A549 treated with Hydrocortisone at 1 μM for 4 hours (cell line): ENCODE measurements around the gene HIGD1B. TPM values are rescaled to one million over a fixed set of nuclear protein-coding genes. Genes with fewer than 3 reads are reported as not detected.

Experiments
- total RNA-seq: library from RNA; stranded (reverse); fragments of 200-300 nt; extraction: Qiagen RNA extraction; gene quantifications from 5 replicates; pipeline ENCODE4 v1.2.3, GENCODE V29; 2022

The HIGD1B gene
- not detected in 5 replicates for total RNA-seq

DNA sequence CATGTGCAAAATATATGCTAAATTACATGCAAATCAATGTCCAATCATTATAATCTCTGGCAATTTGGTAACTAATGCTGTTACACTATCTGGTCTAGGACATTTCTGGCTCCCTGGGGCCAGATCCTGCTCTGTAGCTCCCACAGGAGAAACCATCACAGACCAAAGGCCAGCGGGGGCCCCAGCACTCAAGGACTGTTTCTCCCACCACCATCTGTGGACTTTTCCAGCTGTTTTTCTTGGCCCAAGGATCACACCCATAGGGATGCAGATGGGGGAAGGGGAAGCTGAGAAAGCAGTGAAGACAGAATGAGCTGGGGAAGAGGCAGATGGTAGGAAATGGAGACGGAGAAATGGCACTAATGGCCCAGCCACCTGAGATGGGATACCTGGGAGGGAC lies at the start of gene HIGD1B:
Gene HIGD1B, plus strand, starts transcription at position 298 of the 400 bp plus-strand sequence. CDS start 270 bp downstream, outside the sequence.

DNA sequence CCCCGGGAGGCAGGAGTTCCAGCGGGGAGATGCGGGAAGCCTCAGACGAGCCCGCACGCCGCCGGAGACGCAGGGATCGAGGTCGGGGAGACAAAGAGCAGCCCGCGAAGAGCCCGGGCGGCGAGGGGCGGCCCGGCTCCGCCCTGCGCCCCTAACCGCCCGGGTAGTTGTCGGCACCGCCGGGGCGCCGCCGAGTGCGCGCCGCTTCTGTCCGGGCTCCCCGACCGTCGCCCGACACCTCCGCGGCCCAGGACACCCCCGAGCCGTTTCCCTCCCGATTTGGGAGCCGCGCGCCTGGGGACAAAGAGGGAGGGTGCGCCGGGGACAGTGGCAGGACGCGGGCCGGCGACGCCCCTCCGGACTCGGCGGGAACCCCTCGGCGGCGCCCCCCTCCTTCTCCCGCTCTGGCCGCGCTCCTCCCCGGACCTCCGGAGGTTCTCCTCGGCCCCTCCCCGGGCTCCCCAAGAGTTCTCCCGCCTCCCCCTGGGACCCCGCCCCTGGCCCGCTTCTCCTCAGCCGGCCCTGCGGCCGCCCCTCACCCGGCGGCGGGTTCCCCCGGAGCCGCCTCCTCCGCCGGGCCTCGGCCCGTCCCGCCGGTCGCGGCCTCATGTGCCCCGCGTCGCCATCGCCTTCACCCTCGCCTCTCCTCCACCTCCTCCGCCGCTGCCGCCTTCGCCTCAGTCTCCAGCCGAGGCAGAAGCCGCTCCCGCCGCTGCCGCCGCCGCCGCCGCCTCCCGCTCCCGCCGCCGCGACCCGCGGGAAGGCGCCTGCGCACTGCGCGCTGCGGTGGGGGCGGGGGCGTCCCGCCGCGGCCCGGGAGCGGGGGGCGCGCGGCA lies 17.9 kb upstream of the HIGD1B start, which contains the start of gene GJC1:
Gene GJC1, minus strand, starts transcription at position 765 of the 836 bp plus-strand sequence. CDS start 24,470 bp downstream, outside the sequence.

DNA sequence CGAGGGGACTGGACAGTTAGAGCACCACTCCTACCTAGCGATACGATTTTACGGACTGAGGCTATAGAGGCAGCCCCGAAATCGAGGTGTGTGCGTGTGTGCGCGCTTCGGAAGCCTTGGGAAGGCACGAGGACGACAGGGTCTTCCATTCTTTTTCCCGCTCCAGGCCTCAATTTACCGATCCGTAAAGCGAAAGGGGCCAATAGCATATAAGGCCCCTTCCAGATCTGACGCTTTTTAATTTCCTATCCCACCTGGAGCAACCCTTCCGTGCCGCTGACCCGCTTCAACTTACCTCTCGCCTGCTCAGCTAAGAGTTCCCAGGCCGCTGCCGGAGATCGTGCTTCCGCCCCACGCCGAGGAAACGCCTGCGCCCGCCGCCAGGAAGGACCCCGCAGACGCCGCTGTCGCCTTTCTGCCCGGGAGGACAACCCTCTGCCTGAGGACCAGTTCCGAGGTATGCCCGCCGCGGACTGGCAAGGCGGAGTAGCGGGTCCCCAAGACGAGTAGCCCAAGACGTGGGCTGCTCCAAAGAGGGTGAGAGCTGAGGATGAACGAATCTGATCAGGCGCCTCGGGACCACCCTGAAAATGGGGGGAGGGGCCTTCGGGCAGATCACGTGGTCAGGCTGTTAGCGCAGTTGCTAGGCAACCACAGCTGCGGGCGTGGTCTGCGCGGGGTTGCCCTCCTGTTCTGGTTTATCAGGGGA lies 51.5 kb downstream of the HIGD1B start, which contains the start of gene EFTUD2:
Gene EFTUD2, minus strand, starts transcription at position 372 of the 709 bp plus-strand sequence. CDS start 4,924 bp downstream, outside the sequence.

Other genes with a start within 250 kb of the HIGD1B start
- 1.2 to 2.8 TPM (median 2.4 TPM) in 5 replicates for gene MEIOC, start 191.4 kb upstream of the HIGD1B start, total RNA-seq
- 24.2 to 38.9 TPM (median 28.5 TPM) in 5 replicates for gene CCDC43, start 158.1 kb upstream of the HIGD1B start, total RNA-seq
- gene DBF4B, start 139.2 kb upstream of the HIGD1B start, total RNA-seq = 22.6 to 28.4 TPM (median 24.0 TPM) in 5 replicates
- gene ADAM11, start 88.9 kb upstream of the HIGD1B start, total RNA-seq = 1.8 to 2.2 TPM (median 1.8 TPM) in 5 replicates
- 23.1 to 34.0 TPM (median 28.6 TPM) in 5 replicates for gene GJC1, start 17.6 kb upstream of the HIGD1B start, total RNA-seq
- gene EFTUD2, start 51.6 kb downstream of the HIGD1B start, total RNA-seq = 135 to 203 TPM (median 145 TPM) in 5 replicates
- 0.55 to 1.2 TPM (median 0.68 TPM) in 5 replicates for gene GFAP, start 67.6 kb downstream of the HIGD1B start, total RNA-seq
- 32.9 to 38.1 TPM (median 37.3 TPM) in 5 replicates for gene KIF18B, start 99.9 kb downstream of the HIGD1B start, total RNA-seq
- gene C1QL1, start 120.4 kb downstream of the HIGD1B start, total RNA-seq = 15.2 to 32.8 TPM (median 28.1 TPM) in 5 replicates
- 15.9 to 19.3 TPM (median 18.0 TPM) in 5 replicates for gene DCAKD, start 203.7 kb downstream of the HIGD1B start, total RNA-seq
- 170 to 365 TPM (median 187 TPM) in 5 replicates for gene NMT1, start 213.4 kb downstream of the HIGD1B start, total RNA-seq